Measurements from ENCODE around the gene RHOD.

RHOD gene

GRCh38 chr11:67056267-67057204 lies at the start of gene RHOD:
RHOD (plus strand) TSS chr11:67056847; CDS start chr11:67056903, 56 bp downstream.
- DNase-seq (ENCODE audit: low read depth in 2 of 2) = no peak

GRCh38 chr11:67007126-67007525 lies 49.5 kb upstream of the RHOD start:
- no peak for DNase-seq (ENCODE audit: low read depth in 2 of 2)

- no peak for DNase-seq (ENCODE audit: low read depth in 2 of 2)
Observed at GRCh38 chr11:67010296-67010905, 46.2 kb upstream of the RHOD start.

- no peak for DNase-seq (ENCODE audit: low read depth in 2 of 2)
Observed at GRCh38 chr11:67013511-67014045, 43.1 kb upstream of the RHOD start.

- no peak for DNase-seq (ENCODE audit: low read depth in 2 of 2)
Observed at GRCh38 chr11:67014343-67014742, 42.3 kb upstream of the RHOD start.

GRCh38 chr11:67015048-67015447 lies 41.6 kb upstream of the RHOD start:
- no peak for DNase-seq (ENCODE audit: low read depth in 2 of 2)

GRCh38 chr11:67016550-67016949 lies 40.1 kb upstream of the RHOD start:
- DNase-seq (ENCODE audit: low read depth in 2 of 2) = no peak

- DNase-seq (ENCODE audit: low read depth in 2 of 2) = no peak
Observed at GRCh38 chr11:67020949-67021348, 35.7 kb upstream of the RHOD start.

GRCh38 chr11:67022341-67022933 lies 34.2 kb upstream of the RHOD start:
- no peak for DNase-seq (ENCODE audit: low read depth in 2 of 2)

GRCh38 chr11:67022961-67023956 lies 33.4 kb upstream of the RHOD start, which contains the start of gene SYT12:
SYT12 (plus strand) TSS chr11:67023134; CDS start chr11:67030145, 7,011 bp downstream.
- no peak for DNase-seq (ENCODE audit: low read depth in 2 of 2)

- no peak for DNase-seq (ENCODE audit: low read depth in 2 of 2)
Observed at GRCh38 chr11:67023957-67024353, 32.7 kb upstream of the RHOD start.

- DNase-seq (ENCODE audit: low read depth in 2 of 2) = peak; percentile 16 to 46
Observed at GRCh38 chr11:67024410-67024809, 32.2 kb upstream of the RHOD start.

- DNase-seq (ENCODE audit: low read depth in 2 of 2) = no peak
Observed at GRCh38 chr11:67024966-67025365, 31.7 kb upstream of the RHOD start.

GRCh38 chr11:67025750-67026149 lies 30.9 kb upstream of the RHOD start:
- DNase-seq (ENCODE audit: low read depth in 2 of 2) = no peak

- DNase-seq (ENCODE audit: low read depth in 2 of 2) = no peak
Observed at GRCh38 chr11:67026941-67027340, 29.7 kb upstream of the RHOD start.

- no peak for DNase-seq (ENCODE audit: low read depth in 2 of 2)
Observed at GRCh38 chr11:67027483-67027930, 29.1 kb upstream of the RHOD start.

GRCh38 chr11:67027943-67028542 lies 28.6 kb upstream of the RHOD start:
- DNase-seq (ENCODE audit: low read depth in 2 of 2) = no peak

- no peak for DNase-seq (ENCODE audit: low read depth in 2 of 2)
Observed at GRCh38 chr11:67029146-67029545, 27.5 kb upstream of the RHOD start.

- no peak for DNase-seq (ENCODE audit: low read depth in 2 of 2)
Observed at GRCh38 chr11:67030976-67031375, 25.7 kb upstream of the RHOD start.

GRCh38 chr11:67031791-67032561 lies 24.7 kb upstream of the RHOD start:
- no peak for DNase-seq (ENCODE audit: low read depth in 2 of 2)
